NCI-H1436 (cell line): ENCODE results near the gene CLEC3B.
"Not testable (repeated sequence)": the region's sequence is repeated elsewhere in the genome, so short reads cannot be mapped to it uniquely, and the experiment has no call there.

Experiments used
- DNase-seq: peaks from one replicate; lab custom pipeline; 2025; lab: John Stamatoyannopoulos, UW

CLEC3B gene

DNA sequence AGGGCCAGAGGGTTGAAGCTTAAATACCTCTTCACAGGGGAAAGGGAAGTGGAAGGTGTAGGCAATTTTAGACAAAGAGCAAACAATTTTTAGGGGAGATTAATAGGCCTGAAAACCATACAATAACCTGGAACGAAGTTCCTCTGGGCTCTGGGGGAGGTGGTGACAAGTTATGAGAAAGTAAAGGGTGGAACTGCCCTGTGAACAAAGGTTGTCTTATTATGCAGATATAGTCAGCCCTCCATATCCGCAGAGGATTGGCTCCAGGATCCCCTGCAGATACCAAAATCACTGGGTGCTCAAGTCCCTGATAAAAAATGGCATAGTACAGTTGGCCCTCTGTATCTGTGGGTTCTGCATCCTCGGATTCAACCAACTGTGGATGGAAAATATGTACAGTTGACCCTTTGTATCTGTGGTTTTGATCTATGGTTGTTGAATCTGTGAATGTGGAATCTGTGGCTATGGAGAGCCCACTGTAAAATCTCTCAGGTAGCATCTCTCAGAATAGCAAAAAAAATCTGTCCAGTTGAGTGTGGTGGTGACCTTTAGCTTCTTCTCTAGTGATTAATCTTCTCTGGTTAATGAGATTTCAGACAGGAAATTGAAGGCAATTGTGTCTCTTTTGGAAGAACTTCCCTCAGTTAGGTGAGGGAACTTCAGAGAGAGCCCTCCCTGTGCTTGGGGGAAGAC lies 40.2 kb downstream of the CLEC3B start:
- DNase-seq: no peak

DNA sequence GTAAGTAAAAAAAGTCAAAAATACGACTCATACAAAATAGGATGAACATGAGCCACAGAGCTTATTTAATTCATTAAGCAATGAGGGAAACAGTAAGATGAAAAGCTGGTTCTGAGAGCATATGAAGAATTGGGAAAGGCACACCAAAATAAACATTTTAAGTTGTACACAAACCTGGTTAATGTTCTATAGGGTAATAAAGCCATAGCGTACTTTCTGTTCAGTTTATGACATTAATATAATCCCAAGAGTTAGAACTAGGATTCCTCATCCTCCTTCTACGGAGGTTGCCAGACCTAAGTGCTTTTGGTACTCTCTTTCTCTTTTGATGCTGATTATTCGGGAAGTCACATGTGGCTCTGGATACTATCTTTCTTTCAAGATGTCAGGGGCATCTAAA lies 41.4 kb downstream of the CLEC3B start:
- DNase-seq: no peak

DNA sequence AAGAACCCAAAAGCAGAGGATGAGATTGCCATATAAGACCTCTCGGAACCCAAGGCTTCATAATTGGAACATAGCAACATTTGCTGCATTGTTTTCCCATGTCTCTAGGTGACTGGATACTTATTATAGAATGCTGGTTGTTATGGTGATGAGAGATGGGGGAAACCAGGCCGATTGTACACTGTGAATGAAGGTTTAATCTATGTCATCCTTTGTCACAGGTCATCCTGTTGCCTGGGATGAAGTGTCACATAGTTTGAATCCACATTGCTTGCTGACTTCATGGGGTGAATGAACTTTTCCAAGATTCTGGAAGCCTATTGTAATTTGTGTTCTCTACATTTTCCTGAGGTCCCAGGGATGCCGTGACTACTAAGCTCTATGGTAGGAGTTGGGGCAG lies 41.8 kb downstream of the CLEC3B start:
- no peak for DNase-seq

DNA sequence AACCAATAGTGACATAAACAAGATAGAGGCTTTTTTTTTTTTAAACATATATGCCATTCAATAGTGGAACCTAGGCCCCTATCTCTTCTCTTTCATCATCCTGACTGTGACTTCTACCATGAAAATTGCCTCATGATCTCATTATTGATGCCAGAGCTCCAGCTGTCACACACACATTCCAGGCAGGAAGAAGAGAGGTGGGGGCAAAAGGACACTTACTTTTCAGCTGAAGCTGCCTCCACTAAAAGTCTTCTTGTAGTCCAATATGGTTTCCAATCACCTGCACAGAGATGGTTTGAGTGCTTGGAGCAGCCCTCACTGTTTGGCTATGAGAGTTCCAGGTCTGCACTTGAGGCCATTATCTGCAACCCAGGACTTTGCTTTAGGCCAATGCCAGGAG lies 45.0 kb downstream of the CLEC3B start:
- no peak for DNase-seq

DNA sequence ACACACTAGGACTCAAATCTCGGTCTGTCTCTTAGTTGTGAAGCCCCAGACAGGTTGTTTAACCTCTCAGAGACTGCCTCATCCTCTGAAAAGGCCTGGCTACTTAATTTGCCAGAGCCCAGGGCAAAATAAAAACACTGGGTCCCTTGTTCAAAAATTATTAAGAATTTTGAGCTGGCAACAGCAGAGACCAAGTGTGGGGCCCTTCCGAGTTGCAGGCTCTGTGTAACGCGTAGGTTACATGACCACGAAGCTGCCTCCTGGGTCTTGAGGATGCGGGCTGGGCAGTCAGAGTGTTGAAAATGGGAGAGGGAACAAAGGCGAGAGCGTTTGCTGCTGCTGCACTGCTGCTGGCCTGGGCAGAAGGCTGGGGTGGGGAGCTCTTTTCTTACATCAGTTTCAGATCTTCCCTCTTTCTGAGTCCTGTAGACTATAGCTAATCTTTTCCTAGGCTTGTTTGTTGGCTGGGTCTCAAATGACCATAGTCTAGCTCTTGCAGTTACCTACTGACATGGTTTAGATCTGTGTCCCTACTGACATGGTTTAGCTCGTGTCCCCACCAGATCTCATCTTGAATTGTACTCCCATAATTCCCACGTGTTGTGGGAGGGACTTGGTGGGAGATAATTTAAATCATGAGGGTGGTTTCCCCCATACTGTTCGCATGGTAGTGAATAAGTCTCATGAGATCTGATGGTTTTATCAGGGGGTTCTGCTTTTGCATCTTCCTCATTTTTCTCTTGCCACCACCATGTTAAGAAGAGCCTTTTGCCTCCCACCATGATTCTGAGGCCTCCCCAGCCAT lies 49.9 kb downstream of the CLEC3B start:
- no peak for DNase-seq

DNA sequence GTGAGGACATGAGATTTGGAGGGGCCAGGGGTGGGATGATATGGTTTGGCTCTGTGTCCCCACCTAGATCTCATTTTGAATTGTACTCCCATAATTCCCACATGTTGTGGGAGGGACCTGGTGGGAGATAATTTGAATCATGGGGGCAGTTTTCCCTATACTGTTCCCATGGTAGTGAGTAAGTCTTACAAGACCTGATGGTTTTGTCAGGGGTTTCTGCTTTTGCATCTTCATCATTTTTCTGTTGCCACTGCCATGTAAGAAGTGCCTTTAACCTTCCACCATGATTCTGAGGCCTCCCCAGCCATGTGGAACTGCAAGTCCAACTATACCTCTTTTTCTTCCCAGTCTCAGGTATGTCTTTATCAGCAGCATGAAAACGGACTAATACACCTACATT lies 52.2 kb downstream of the CLEC3B start:
- not testable (repeated sequence) for DNase-seq

DNA sequence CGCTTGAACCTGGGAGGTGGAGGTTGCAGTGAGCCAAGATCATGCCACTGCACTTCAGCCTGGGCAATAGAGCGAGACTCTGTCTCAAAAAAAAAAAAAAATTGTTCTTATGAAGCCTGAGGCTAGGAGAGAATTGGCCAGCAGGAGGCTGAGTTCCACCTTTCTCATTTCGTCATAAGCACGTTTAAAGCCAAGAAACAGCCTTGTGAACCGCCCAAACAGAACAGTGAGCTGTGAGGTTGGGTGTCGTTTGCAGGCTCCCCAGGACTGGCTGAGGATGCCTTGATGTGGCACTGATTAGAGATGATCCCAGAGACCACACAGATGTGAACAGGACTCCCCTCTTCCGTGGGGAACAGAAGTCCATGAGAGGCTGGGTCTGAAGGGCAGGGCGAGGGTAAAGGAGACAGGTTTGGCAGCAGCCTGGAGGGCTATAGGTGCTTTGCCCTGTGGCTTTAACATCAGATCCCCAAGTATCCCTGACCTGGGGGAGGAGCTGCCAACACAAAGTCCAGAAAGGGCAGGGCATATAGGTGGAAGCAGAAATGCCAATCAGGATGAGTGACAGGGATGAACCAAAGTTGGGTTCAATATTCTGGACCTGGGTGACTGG lies 52.9 kb downstream of the CLEC3B start:
- no peak for DNase-seq

DNA sequence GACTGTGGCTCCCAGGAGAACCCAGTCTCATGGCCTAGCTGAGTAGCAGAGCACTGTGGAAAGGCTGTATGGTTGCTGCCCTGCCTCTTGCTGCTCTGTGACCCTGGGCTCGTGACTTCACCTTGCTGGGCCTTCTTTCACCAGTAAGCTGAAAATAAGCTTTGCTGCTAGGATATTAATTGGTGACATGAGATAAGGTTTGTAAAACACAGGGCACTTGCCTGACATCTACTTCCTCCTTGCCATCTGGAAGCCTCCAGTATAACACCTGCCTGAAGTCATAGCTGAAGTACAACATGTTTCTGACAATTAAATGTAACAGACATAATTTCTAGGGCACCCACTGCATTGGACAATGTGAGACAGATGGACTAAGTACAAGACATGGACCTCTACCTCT lies 53.6 kb downstream of the CLEC3B start:
- DNase-seq: no peak

DNA sequence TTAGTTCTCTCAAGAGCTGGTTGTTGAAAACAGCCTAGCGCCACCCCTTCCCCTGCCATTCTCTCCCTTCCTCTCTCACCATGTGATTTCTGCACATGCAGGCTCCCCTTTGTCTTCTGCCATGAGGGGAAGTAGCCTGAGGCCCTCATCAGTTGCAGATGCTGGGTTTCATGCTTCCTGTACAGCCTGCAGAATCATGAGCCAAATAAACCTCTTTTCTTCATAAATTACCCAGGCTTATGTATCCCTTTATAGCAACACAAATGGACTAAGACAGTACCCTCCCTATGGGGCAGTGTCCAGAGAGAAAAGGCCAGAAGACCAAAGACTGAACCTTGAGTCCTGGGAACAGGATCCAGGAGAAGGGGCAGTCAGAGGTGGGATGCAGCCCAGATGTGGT lies 54.7 kb downstream of the CLEC3B start:
- no peak for DNase-seq

DNA sequence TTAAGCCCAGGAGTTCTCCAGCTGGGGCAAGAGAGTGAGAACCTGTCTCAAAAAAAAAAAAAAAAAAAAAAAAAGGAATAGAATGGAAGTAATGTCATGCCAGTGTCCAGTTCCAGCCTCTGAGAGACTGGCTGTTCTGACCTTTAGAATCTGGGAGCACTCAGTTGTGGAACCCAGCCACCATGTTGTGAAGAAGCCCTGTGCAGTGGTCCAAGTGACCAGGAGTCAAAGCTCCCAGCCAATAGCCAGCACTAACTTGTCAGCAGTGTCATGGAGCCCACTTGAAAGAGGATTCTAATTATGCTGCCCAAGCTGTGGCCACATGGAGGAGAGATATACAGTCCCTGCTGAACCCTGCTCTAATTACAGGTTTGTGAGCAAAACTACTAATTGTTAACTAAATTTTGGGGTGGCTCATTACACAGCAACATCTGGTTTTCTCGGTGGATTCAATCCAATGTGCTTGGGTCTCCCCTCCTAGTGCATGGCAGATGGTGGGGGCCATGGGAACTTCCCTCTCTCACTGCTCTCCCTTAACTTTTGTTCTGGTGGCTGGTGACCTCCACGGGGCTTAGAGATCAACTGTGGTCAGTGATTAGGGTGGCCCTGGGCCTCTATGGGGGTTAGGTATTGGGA lies 55.5 kb downstream of the CLEC3B start:
- no peak for DNase-seq

DNA sequence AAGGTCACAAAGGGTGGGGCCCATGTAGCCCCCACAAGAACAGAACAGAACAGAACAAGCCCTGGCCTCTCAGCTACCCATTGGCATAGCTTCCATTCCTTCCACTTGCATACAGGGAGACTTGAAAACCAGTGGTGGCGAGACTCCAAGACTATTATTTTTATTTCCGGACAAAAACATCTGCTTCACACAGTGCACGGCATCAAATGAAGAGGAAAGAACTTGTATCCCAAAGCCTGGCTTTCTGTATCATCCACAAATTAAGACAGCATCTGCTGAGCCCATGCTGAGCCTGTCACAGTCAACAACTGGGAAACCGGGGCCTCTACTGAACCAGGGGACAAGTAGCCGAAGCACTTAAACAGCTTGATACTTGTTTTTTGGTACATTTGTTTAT lies 56.0 kb downstream of the CLEC3B start:
- no peak for DNase-seq

DNA sequence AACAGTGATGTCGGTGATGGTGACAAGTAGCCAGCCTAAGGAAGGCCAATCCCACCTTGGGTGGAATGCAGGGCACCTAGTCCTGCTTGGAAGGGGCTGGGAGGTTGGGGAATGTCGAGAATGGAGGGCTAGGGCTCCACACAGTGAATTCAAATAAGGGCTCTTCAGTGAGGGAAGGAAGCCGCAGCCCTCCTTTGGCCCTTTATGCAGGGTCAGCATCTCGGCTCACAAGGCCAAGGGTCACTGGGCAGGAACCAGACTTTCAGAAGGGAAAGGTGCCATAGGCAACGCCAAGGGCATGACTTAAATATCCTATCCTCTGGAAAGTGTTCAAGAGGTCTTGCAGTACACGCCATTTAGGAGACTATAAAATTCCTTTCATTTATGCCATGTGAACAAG lies 56.9 kb downstream of the CLEC3B start:
- no peak for DNase-seq

DNA sequence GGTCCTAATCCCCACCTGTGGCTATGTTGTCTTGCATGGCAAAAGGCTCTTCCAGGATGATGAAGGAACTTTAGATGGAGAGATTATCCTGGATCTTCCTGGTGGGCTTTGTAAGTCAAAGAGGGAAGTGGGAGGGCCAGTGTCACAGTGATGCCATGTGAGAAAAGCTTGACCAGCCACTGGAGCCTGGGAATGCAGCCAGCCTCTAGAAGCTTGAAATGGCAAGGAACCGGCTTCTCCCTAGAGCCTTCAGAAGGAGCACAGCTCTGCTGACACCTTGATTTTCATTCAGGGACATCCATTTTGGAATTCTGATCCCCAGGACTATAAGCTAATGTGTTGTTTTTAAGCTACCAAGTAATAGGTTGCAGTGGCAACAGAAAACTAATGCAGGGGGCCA lies 58.3 kb downstream of the CLEC3B start:
- no peak for DNase-seq

DNA sequence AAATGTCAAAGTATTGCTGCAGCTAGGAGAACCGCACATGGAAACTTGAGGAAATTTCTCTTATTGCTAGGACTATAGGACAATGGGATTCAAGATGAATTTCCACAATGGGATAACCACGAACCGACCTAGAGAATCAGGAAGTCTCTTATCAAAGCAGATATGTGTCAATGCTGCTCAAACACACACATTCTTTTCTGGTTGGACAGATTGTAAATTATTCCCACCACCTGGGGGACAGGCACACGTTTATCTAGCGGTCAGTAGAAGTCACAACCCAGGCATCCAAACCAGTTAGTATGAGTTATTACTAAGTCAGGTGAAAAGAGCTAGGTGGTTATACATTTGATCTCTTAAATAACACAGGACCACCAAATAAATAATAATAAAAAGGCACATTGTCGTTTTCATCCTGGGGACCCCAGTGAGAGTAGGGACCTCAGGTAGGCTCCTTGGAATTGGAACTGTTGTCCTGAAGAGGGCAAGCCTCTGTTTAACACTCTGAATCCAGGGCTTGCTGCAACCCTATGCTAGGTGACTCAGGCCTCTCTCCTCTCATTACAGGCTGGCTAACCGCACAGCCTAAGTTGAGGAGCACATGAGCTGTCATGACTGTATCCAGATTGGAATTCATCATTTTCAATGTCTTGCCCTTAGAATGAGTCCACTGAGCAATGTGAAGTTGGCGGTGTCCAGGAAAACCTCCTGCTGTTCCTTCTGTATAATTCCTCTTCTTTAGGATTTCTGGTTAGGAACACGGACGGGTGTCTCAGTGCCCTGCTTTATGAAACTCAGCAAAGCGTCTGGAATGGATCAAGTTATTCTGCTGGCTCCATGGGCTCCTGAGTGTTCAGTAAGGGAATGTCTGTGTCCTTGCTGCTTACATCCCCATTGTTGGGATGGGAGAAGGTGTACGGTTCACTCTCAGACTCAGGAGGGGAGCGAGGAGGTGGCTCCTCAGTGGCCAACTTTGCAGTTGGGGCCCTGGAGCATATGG lies 59.0 kb downstream of the CLEC3B start:
- no peak for DNase-seq
